Brain microvascular endothelial cell (primary cell): ENCODE data around the gene TIGD2.

Experiments used
- DNase-seq: peaks from one replicate; pipeline ENCODE4 v3.0.0-alpha.2; 2020
- H3K27ac ChIP-seq: fragments of 250-450 bp; sonication (Bioruptor Pico); 2 replicates; pipeline ENCODE4 v1.5.1; 2020; ENCODE audit warnings: mild to moderate bottlenecking, moderate library complexity
- H3K27me3 ChIP-seq: fragments of 250-450 bp; sonication (Bioruptor Pico); replicated peaks from 2 replicates; pipeline ENCODE4 v1.5.1; 2020; ENCODE audit warnings: mild to moderate bottlenecking
- H3K36me3 ChIP-seq: fragments of 250-450 bp; sonication (Bioruptor Pico); replicated peaks from 2 replicates; pipeline ENCODE4 v1.5.1; 2020; ENCODE audit warnings: mild to moderate bottlenecking
- H3K4me3 ChIP-seq: 2 replicates; pipeline ENCODE4 v1.5.1; 2011; ENCODE audit warnings: low read depth, mild to moderate bottlenecking, control low read depth, low read length, moderate library complexity
- in situ Hi-C: cut with HindIII; loops from 2 replicates; pipeline ENCODE4 v1.10.0; 2017; ENCODE audit warnings: low sequenced_read_pairs, low pct_ligation_motif_present
- TF ChIP-seq, protein P1 (sequence below): IDR thresholded peaks from 2 replicates; pipeline ENCODE4 v1.5.1; 2011; ENCODE audit warnings: low read depth, mild to moderate bottlenecking, moderate library complexity, low read length, control low read depth, inconsistent platforms; ENCODE audit errors: missing control alignments

The TIGD2 gene

DNA sequence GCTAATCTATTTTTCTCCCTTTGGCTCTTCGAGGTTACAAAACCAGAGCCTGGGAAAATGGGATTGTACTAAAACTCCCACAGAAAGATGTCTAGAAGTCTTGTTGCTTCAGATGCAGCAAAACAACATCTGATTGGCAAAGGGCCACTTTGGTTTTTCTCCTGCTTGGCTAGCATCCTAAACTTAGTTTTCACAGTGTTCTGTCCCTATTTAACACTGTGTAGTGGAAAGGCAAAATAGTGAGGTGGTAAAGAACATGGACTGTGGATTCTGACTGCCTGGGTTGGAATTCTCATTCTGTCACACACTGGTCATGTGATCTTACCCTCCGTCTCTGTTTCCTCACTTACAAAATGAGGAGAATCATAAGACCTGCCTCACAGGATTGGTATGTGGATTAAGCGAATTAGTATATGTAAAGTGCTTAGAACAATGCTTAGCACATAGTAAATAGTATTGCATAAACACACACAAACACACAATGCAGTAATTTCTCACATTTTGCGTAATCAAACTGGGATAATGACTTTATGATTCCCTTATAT lies 23.5 kb downstream of the TIGD2 start:
- Histone ChIP-seq H3K27me3 (no peaks in the 10 kb centered on the region), H3K4me3 (no peak overlapping the region), H3K36me3 (no peaks in the 10 kb centered on the region), H3K27ac (peak overlapping the region; percentile 52)
- in situ Hi-C loops: no loop called here
- TF ChIP-seq, protein P1, sequence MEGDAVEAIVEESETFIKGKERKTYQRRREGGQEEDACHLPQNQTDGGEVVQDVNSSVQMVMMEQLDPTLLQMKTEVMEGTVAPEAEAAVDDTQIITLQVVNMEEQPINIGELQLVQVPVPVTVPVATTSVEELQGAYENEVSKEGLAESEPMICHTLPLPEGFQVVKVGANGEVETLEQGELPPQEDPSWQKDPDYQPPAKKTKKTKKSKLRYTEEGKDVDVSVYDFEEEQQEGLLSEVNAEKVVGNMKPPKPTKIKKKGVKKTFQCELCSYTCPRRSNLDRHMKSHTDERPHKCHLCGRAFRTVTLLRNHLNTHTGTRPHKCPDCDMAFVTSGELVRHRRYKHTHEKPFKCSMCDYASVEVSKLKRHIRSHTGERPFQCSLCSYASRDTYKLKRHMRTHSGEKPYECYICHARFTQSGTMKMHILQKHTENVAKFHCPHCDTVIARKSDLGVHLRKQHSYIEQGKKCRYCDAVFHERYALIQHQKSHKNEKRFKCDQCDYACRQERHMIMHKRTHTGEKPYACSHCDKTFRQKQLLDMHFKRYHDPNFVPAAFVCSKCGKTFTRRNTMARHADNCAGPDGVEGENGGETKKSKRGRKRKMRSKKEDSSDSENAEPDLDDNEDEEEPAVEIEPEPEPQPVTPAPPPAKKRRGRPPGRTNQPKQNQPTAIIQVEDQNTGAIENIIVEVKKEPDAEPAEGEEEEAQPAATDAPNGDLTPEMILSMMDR: no peak
- DNase-seq: peak; percentile 83

DNA sequence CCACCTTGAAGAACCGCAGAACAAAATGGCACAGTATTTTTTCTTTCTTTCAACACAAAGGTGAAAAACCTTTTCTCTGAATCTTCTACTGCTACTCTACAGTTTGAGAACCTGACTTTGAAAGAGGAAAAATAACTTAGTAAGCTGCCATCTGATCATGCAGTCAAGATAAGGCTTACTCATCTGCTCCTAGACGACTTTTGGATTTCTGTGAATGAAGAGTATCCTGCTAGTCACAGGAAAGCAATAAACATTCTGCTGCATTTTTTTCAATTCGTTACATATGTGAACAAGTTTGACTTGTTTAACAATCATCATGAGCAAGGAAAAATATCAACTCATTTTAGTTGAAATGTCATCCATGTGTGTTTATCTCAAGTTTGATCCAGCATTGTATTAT lies 25.2 kb downstream of the TIGD2 start:
- peak; percentile 45 for DNase-seq
- H3K27me3 ChIP-seq: no peaks in the 10 kb centered on the region
- in situ Hi-C loops: no loop called here
- TF ChIP-seq, protein P1: no peak
- no peaks in the 10 kb centered on the region for H3K36me3 ChIP-seq
- no peak overlapping the region for H3K4me3 ChIP-seq
- H3K27ac ChIP-seq: no peak overlapping the region

DNA sequence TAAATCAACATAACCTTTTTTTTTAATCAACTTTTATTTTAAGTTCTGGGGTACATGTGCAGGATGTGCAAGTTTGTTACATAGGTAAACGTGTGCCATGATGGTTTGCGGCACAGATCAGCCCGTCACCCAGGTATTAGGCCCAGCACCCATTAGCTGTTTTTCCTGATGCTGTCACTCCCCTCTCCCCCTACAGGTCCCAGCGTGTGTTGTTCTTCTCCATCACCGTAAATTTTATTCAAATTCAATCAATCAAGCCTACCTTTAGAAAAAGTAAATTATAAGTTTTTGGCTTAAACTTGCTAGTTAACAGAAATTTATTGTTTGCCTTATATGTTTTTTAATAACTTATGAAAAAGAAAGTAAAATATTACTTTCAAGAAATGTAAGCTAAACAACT lies 25.9 kb downstream of the TIGD2 start:
- H3K4me3 ChIP-seq: no peak overlapping the region
- no peaks in the 10 kb centered on the region for H3K36me3 ChIP-seq
- TF ChIP-seq, protein P1: no peak
- H3K27ac ChIP-seq: no peak overlapping the region
- H3K27me3 ChIP-seq: no peaks in the 10 kb centered on the region
- in situ Hi-C loops: no loop called here
- DNase-seq: no peak

DNA sequence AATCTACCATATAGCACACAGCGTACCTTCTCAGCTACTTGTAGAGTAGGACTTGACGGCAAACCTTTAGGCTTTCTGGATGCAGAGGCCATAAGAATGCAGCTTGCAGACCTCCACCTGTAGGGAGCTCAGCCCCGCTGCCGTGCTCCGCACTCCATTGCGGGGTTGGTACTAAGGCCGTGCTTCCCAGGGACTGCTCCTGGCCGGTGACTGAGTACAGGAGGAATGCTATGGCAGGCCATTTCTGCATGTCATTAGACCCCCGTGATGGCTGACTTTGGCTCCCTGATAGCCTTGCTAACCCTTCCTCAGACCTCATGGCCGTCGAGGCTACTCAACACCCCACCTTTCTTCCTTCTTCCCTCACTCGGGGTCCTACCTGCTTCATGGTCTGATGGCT lies 26.4 kb downstream of the TIGD2 start:
- in situ Hi-C loops: no loop called here
- no peak for DNase-seq
- TF ChIP-seq, protein P1: no peak
- no peak overlapping the region for H3K4me3 ChIP-seq
- H3K27ac ChIP-seq: no peak overlapping the region
- H3K27me3 ChIP-seq: no peaks in the 10 kb centered on the region
- H3K36me3 ChIP-seq: no peaks in the 10 kb centered on the region

DNA sequence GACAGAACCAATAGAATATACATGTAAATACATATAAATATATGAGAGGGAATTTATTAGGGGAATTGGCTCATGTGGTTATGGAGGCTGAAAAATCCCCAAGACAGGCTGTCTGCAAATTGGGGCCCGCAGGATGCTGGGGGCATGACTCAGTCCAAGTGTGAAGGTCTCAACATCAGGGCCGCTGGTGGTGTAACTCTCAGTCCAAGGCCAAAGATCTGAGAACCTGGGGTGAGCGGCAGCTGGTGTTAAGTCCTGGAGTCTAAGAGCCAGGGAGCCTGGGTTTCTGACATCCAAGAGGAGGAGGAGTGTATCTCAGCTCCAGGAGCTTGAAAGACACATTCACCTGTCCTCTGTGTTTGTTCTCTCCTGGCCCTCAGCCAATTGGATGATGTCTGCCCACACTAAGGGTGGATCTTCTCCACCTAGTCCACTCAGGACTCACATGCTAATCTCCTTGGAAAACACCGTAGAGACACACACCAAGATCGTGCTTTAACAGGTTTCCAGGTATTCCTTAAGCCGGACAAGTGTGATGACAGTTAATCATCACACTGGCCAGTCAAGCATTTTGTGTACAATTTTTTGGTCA lies 28.9 kb downstream of the TIGD2 start:
- Histone ChIP-seq H3K27ac (no peak overlapping the region), H3K36me3 (no peaks in the 10 kb centered on the region), H3K27me3 (no peaks in the 10 kb centered on the region), H3K4me3 (no peak overlapping the region)
- no peak for DNase-seq
- TF ChIP-seq, protein P1: no peak
- in situ Hi-C loops: no loop called here
